Activated CD4-positive, alpha-beta T cell treated with anti-CD3 and anti-CD28 coated beads, Interleukin-2, Interleukin-4, amounts not matched to agents 100 ng/mL and 50 ng/mL, durations not matched to agents 16 hours and 8 hours (primary cell): ENCODE results near the gene TCFL5.
"Not testable (repeated sequence)": the region's sequence is repeated elsewhere in the genome, so short reads cannot be mapped to it uniquely, and the experiment has no call there.

Experiments
- DNase-seq: peaks from one replicate; pipeline ENCODE4 v3.0.0-alpha.2; 2020; ENCODE audit warnings: low spot score

Gene TCFL5

DNA sequence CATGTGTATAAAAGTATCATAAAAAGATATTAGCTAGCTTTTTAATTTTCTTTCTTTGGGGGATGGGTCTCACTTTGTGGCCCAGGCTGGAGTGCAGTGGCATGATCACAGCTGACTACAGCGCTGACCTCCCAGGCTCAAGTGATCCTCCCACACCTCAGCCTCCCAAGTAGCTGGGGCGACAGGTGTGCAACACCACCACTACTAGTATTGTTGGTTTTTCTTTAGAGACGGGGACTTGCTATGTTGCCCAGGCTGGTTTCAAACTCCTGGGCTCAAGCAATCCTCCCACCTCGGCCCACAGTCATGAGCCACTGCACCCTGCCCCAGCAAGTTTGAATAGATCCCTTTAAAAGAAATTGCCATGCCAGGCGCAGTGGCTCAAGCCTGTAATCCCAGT is 6.5 kb downstream of the TCFL5 start:
- no peak for DNase-seq

GRCh38 chr20:62854121-62854520 is 7.5 kb downstream of the TCFL5 start:
- DNase-seq: no peak

DNA sequence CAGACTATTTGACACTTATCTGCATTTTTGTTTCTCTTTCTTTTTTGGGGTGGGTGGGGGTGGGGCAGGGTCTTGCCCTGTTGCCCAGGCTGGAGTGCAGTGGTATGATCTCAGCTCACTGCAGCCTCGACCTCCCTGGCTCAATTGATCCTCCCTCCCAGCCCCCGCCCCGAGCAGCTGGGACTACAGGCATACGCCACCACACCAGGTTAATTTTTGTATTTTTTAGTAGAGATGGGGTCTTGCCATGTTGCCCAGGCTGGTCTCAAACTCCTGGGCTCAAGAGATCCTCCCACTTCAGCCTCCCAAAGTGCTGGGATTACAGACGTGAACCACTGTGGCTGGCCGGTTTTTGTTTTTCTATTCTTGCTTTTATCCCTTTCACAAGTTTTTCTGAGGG is 8.3 kb downstream of the TCFL5 start:
- DNase-seq: not testable (repeated sequence)

DNA sequence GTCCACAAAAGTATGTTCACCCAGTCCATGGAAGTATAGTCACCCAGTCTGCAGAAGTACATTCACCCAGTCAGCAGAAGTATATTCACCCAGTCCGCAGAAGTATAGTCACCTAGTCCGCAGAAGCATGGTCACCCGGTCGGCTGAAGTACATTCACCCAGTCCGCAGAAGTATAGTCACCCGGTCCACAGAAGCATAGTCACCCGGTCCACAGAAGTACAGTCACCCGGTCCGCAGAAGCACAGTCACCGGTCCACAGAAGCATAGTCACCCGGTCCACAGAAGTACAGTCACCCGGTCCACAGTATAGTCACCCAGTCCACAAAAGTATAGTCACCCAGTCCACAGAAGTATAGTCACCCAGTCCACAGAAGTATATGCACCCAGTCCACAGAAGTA is 8.8 kb downstream of the TCFL5 start:
- DNase-seq: no peak

- DNase-seq: no peak
Observed at GRCh38 chr20:62852196-62852595, 9.4 kb downstream of the TCFL5 start.

GRCh38 chr20:62850333-62850974 is 11.2 kb downstream of the TCFL5 start:
- no peak for DNase-seq

GRCh38 chr20:62849431-62849830 is 12.2 kb downstream of the TCFL5 start:
- no peak for DNase-seq

DNA sequence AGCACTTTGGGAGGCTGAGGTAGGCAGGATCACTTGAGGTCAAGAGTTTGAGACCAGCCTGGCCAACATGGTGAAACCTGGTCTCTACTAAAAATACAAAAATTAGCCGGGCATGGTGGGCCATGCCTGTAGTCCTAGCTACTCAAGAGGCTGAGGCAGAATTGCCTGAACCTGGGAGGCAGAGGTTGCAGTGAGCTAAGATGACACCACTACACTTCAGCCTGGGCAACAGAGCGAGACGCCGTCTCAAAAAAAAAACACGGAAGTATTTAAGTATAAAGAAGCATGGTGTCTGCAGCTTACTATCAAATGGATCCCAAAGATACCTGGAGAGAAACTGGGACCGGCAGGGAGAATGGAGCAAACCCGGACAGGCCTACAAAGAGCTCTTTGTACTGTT is 12.7 kb downstream of the TCFL5 start:
- DNase-seq: not testable (repeated sequence)

DNA sequence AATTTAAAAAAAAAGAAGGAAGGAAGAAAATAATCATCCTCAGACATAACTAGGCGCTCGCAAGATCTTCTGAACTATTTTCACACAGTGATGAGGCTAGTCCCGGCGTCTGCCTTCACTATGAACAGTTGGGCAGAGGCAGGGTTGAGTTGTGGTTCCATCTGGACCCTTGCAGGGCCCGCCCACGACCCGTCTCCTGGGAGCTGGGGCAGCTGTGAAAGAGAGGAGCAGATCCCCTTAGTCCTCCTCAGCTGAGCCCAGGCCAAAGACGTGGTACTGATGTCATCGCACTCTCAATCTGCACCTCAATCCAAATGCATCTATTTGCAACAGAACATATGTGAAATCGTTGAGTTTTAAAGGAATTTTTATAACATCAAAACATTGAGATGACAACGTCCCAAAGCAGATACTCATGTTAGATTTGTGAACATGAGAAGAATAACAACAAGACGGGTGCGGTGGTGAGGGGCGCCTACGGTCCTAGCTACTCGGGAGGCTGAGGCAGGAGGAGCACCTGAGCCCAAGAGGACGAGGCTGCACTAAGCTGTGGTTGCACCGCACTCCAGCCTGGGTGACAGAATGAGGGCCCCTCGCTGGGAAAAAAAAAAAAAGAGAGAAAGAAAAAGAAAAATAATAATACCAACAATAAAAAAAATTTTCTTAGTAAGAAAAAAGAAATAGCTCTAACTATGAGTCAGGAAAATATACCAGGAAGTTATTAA is 15.3 kb downstream of the TCFL5 start:
- no peak for DNase-seq

- no peak for DNase-seq
Observed at GRCh38 chr20:62845416-62846160, 16.0 kb downstream of the TCFL5 start.

DNA sequence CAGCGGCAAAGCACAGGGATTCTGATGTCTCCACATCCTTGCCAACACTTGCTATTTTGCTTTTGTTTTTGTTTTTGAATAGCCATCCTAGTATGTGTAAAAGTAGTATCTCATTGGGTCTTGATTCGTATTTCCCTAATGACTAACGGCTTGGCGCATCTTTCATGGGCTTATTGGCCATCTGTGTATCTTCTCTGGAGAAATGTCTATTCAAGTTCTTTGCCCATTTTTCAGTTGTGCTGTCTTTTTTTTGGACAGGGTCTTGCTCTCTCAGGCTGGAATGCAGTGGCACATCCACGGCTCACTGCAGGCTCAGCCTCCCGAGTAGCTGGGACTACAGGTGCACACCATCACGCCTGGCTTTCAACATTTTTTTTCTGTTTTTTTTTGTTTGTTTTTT is 17.4 kb downstream of the TCFL5 start:
- no peak for DNase-seq

DNA sequence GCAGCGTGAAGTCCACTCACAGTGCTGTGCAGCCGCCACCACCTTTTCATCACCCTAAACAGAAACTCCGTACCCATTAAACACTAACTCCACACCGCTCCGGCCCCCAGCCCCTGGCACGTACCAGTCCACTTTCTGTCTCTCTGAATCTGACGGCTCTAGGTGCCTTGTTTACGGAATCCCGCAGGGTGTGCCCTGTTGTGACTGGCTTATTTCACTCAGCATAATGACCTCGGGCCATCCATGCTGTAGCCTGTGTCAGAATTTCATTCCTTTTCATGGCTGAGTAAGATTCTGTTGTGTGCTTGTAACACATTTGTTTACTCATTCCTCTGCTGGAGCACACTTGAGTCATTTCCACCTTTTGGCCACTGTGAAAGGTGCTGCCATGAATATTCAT is 18.0 kb downstream of the TCFL5 start:
- DNase-seq: no peak

GRCh38 chr20:62841705-62842212 is 19.9 kb downstream of the TCFL5 start:
- no peak for DNase-seq

DNA sequence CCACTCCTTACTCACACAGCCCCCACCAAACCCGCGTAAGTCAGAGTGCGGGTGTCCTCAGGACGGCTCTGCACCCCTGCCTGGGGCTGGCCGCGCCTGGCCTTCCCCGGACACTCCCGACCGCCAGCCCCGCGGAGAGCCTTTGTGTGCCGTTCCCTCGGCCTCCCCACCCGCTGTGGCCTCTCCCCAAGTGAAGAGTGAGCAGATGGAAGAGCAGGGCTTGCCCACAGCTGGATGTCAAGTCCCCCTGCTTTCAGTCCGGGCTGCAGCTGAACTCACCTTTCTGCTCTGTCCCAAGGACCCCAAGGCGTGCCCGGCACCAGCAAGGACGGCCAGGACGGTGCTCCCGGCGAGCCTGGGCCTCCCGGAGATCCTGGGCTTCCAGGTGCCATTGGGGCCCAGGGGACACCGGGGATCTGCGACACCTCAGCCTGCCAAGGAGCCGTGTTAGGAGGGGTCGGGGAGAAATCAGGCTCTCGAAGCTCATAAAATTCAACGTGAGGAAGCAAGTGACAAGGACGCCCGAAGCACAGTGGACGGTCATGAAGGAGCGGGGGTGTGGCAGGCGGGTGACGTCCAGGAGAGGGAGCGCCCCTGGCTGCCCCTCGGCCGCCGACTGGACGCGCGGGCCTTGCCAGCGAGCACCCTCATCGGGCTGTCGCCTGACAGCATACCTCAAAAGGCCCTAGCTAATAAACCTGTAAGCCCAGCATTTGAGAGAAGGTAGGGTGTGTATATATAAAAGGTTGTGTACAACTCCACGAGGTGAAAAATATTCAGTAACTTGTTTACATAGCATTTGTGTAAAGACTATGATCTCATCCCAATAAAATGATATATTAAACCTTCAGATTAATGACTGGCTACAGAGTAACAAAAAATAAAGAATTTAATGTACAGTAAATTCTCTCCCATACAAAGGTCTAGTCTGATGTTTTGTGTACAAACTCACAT is 21.1 kb downstream of the TCFL5 start:
- DNase-seq: no peak

GRCh38 chr20:62839816-62840215 is 21.8 kb downstream of the TCFL5 start:
- no peak for DNase-seq

GRCh38 chr20:62839261-62839660 is 22.4 kb downstream of the TCFL5 start:
- DNase-seq: no peak

- DNase-seq: no peak
Observed at GRCh38 chr20:62838128-62838891, 23.3 kb downstream of the TCFL5 start.

GRCh38 chr20:62837790-62838127 is 23.9 kb downstream of the TCFL5 start:
- no peak for DNase-seq

DNA sequence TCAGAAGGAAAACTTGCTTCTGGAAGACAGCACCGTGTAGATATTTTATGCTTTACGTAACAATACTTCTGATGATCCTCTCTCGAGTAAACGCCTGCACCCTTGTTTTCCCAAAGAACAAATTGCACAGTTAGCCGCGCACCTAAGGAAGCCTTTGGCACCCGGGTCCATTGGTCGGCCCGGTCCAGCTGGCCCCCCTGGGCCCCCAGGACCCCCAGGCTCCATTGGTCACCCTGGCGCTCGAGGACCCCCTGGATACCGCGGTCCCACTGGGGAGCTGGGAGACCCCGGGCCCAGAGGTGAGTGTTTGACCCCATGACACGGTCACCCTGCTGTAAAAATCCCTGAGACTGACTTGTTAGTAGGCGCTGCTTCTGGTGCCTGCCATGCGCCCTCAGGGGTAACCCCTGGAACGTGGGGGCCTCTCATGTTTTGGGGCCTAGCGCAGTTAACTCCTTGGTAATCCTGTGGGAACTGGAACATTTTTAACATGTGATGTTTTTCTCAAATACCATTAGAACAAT is 24.6 kb downstream of the TCFL5 start:
- DNase-seq: no peak

DNA sequence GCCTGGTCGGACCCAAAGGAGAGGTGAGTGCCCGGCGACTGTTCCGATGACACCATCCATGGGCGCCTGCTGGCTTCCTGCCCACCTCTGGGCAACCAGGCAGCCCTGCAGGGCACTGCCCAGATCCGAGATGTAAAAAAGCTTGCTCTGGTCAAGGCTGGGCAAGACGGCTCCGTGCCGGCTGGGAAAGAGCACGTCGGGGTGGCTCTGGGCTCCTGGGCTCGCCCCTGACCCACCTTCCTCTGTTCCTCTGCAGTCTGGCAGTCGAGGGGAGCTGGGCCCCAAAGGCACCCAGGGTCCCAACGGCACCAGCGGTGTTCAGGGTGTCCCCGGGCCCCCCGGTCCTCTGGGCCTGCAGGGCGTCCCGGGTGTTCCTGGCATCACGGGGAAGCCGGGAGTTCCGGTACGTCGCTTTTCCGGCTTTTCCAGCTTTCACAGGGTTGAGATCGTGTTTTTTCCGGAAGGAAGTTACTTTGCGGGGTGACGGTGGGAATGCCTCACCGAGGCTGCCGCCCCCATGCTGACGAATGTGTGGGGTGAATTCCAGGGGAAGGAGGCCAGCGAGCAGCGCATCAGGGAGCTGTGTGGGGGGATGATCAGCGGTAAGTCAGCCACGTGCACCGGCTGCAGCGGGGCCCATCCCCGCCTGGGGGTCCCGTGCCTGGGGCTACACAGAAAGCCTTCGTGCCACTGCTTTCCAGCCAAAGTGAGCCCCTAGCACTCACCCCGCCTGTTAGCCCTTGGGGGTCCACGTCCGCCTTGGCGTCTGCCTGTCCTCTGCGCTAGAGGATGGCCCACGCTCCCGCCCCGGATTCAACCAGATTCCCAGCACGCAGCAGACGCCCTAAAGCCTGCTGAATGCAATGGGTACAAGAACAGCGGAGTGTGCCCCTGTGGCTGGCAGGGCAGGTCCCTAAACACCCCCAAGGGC is 25.4 kb downstream of the TCFL5 start:
- no peak for DNase-seq
